T-helper 2 cell treated with Interferon-gamma antibody and Interleukin-4, amounts not matched to agents 5 μg/mL and 100 μg/mL, for 36 hours (primary cell): Measurements from ENCODE around the gene PPP6R2.

Experiments
- DNase-seq: peaks from one replicate; pipeline ENCODE4 v3.0.0; 2021; ENCODE audit warnings: low spot score
- H3K27ac Mint-ChIP-seq: one replicate; pipeline ENCODE4 v1.8.0; 2021; ENCODE audit warnings: mild to moderate bottlenecking, mixed read lengths
- H3K27me3 Mint-ChIP-seq: one replicate; pipeline ENCODE4 v1.8.0; 2021; ENCODE audit warnings: low read depth, mixed read lengths
- H3K36me3 Mint-ChIP-seq: one replicate; pipeline ENCODE4 v1.8.0; 2021; ENCODE audit warnings: low read depth, mixed read lengths
- H3K4me1 Mint-ChIP-seq: one replicate; pipeline ENCODE4 v1.8.0; 2021; ENCODE audit warnings: low read depth, mixed read lengths
- H3K4me3 Mint-ChIP-seq: one replicate; pipeline ENCODE4 v1.8.0; 2022; ENCODE audit warnings: mild to moderate bottlenecking, moderate library complexity, mixed read lengths
- H3K9me3 Mint-ChIP-seq: one replicate; pipeline ENCODE4 v1.8.0; 2021; ENCODE audit warnings: mixed read lengths

The PPP6R2 gene

DNA sequence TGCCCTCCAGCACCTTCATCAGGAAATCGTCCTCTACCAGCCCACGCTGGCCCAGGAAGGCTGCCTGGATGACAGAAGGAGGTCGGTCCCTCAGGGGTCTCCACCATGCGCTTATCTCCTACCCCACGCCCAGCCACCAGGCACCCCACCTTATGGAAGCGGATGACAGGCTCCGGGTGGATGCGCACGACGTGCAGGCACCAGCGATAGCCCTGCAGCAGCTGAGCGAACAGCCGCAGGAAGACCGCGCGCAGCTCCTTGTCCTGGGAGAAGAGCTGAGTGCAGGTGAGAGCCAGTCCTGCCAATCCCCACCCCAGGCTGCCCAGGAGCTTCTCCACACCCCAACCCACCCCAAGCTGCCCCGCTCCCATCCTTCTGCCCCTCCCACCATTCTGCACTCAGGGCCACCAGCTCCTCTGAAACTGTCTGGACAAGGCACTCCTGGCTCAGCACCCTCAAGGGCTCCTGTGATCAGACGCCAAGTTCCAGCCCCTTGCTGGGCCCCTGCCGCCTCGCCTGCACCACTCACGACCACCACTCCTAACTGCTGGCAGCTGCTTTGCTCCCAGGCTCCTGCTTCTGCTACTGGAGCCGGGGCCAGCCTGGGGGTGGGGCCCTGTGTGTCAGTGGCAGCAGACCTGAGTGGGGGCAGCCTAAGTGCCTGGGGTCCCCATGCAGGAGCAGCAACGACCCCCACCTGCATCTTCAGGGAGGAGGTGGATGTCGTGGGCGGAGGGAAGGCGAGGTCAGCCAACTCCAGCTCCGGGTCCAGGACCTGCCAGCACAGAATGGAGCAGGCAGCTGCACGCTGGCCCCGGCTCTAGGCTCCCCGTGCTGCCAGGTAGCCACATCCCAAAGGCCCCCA is 122.2 kb downstream of the PPP6R2 start:
- no peak overlapping the region for H3K27ac Mint-ChIP-seq
- H3K9me3 Mint-ChIP-seq: no peaks in the 10 kb centered on the region
- H3K4me1 Mint-ChIP-seq: peaks cover 13% of the 10 kb centered on the region
- no peaks in the 10 kb centered on the region for H3K27me3 Mint-ChIP-seq
- H3K4me3 Mint-ChIP-seq: no peak overlapping the region
- DNase-seq: no peak
- peaks cover 42% of the 10 kb centered on the region for H3K36me3 Mint-ChIP-seq

DNA sequence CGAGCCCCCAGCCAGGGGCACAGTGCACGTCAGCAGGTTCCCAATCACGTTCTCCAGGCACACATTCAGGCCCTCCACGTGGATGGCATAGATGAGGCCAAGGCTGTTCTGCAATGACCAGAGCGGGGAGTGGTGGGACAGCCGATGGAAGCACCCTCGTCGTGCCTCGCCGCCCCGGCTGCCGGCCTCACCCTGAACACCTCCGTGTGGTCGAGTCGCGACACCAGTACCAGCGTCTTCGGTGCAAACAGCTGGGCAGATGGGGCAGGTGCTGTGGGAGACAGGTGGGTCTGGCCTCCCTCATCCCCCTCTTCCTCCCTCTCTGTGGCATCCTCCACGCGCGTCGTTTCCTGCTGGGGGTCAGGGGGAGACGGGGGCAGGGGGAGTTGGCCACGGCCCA is 124.2 kb downstream of the PPP6R2 start:
- Mint-ChIP-seq H3K4me3 (no peak overlapping the region), H3K9me3 (no peaks in the 10 kb centered on the region), H3K27me3 (no peaks in the 10 kb centered on the region), H3K27ac (no peak overlapping the region), H3K36me3 (peaks cover 37% of the 10 kb centered on the region), H3K4me1 (peaks cover 29% of the 10 kb centered on the region)
- DNase-seq: no peak

DNA sequence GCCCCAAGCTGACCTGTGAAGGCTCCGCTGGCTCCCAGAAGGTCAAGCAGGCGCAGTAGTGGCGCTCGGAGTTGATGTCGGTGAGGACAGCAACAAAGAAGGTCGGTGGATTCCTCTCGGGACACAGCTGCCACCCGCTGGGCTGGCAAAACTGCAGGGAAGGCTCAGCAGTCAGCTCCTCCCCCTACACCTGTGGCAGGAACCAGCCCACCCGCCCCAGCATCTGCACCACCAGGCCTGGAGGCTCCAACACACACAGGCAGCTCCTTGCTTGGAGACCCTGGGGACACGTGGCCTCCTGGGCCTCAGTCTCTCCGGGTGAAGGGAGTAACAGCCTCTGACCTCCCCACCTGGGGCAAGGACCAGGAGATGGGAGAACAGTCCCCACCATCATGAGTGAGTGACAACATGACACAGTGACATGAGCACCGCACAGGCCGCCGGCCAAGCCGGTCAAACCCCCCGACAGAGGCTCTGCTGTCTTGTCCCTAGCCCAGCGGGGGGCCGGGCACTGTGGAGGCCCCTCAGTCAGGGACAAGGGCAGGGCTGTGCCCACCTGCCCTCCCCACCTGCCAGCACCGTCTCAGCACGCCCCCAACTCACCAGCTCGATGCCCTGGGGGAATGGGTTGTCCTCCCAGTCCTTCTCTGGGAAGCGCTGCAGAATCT is 124.8 kb downstream of the PPP6R2 start:
- peak overlapping the region; percentile 43 for H3K4me3 Mint-ChIP-seq
- H3K27me3 Mint-ChIP-seq: no peaks in the 10 kb centered on the region
- H3K27ac Mint-ChIP-seq: peak overlapping the region; percentile 57
- peaks cover 38% of the 10 kb centered on the region for H3K36me3 Mint-ChIP-seq
- no peak for DNase-seq
- no peaks in the 10 kb centered on the region for H3K9me3 Mint-ChIP-seq
- peaks cover 32% of the 10 kb centered on the region for H3K4me1 Mint-ChIP-seq

DNA sequence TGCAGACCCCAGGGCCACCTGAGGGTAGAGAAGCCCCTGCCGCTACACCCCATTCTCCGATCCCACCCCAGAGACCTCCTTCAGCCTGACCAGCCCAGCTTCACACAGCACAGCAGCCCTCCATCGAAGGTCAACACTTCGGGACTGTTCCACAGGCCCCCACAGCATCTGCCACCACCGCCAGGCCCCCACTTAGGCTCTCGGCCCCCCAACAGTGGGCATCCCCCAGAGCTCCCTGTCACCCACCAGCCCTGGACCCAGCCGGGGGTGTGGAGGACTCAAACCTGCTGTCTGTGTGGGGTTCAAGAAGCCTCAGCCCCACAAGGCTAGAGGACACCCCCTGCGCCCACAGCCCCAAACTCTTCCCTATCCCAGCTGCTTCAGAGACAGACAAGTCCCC is 125.5 kb downstream of the PPP6R2 start:
- H3K36me3 Mint-ChIP-seq: peaks cover 37% of the 10 kb centered on the region
- peak overlapping the region; percentile 79 for H3K4me3 Mint-ChIP-seq
- H3K27me3 Mint-ChIP-seq: no peaks in the 10 kb centered on the region
- DNase-seq: no peak
- H3K9me3 Mint-ChIP-seq: no peaks in the 10 kb centered on the region
- peaks cover 38% of the 10 kb centered on the region for H3K4me1 Mint-ChIP-seq
- H3K27ac Mint-ChIP-seq: peak overlapping the region; percentile 90

DNA sequence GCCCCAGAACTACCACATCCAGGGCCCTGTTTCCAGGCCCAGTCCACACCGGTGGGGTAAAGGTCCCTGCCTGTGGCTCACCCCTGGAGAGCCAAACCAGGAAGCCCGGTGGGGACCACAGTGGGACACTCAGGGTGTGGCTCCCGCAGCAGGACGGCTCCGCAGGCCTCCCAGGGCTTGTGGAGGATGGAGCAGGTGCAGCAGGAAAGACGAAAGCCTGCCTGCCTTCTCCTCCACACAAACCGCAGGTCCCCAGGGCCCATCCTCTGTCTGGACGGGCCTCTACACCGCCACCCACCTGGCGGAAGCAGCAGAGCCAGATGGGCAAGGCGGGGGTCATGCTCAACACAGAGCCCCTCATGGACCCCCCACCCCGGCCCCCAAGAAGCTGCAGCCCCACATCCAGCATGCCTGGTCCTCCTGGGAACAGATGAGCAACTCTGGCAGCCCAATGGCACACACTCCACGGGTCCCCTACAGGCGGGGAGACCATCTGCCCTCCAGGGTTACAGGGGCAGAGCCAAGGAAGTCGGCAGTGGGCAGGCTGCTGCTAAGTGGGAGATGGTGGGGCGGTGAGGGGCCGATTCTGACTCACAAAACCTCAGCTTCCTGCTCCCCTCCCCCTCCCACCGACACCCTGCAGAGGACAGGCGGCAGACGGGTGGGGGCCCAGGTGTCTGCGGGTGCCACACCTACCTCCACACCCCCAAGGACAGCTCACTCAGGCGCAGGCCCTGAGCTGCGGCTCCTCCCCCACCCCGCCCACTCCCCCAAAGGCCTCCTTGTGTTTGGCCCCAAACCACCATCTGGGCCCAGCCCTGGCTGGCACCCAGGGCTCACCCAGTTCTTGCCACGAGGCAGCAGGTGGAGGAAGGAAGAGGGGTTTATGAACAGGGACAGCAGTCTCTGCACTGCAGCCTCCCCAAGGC is 126.5 kb downstream of the PPP6R2 start:
- H3K9me3 Mint-ChIP-seq: no peaks in the 10 kb centered on the region

DNA sequence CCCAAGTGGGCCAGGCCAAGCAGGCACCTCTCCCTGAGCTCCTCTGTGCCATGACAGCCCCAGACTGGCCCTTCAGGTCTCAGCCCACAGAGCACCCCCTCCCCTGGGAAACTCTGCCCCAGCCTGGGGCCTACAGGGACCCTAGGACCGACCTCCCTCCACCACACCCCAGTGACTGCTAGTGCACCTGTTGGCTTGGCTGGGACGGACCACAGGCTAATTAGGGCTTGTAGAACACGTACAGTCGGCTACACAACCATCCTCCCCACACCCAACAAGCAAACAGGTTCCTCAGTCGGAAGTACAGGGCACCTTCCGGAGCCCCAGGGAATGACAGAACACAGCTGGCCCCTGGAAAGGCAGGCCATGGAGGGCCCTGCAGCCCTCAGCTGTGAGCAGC is 127.4 kb downstream of the PPP6R2 start:
- peak overlapping the region; percentile 79 for H3K4me3 Mint-ChIP-seq
- DNase-seq: no peak
- no peaks in the 10 kb centered on the region for H3K27me3 Mint-ChIP-seq
- peak overlapping the region; percentile 90 for H3K27ac Mint-ChIP-seq
- H3K36me3 Mint-ChIP-seq: peaks cover 32% of the 10 kb centered on the region
- peaks cover 40% of the 10 kb centered on the region for H3K4me1 Mint-ChIP-seq
- no peaks in the 10 kb centered on the region for H3K9me3 Mint-ChIP-seq

More for the DNA sequence above, 126.5 kb downstream of the PPP6R2 start:
- H3K27ac Mint-ChIP-seq: peak overlapping the region; percentile 90
- peaks cover 35% of the 10 kb centered on the region for H3K36me3 Mint-ChIP-seq
- H3K27me3 Mint-ChIP-seq: no peaks in the 10 kb centered on the region
- H3K4me3 Mint-ChIP-seq: peak overlapping the region; percentile 79
- H3K4me1 Mint-ChIP-seq: peaks cover 40% of the 10 kb centered on the region
- DNase-seq: peak; percentile 90

DNA sequence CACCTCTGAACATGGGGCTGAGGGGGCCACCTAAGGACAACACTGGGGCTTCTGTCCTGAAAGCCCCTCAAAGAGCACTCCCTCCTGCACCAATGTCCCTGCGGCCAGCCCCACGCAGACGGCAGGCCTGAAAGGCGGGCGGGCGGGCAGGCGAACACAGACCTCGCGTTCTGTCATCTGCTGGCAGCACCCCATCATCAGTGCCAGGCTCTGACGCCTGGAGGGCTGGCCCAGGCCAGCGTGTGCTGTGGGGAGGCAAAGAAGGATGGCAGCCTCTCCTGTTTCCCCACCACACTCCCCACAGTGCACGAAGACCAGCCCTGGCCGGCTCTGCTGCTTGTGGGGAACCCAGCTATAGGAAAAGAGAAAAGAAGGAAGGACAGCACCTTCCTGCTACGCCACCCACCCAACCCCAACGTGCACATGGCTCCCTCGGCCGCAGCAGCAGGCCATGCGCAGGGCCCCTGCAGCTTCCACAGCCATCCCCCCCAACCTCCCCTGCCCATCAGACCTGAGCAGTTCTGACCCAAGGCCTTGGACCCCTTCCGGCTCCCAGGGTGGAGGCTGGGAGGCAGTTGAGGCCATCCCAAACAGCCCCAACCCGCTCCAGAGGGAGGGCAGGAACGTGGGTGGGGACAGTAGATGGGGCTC is 128.2 kb downstream of the PPP6R2 start:
- H3K4me3 Mint-ChIP-seq: peak overlapping the region; percentile 79
- no peaks in the 10 kb centered on the region for H3K27me3 Mint-ChIP-seq
- DNase-seq: no peak
- H3K36me3 Mint-ChIP-seq: peaks cover 25% of the 10 kb centered on the region
- no peaks in the 10 kb centered on the region for H3K9me3 Mint-ChIP-seq
- H3K4me1 Mint-ChIP-seq: peaks cover 40% of the 10 kb centered on the region
- peak overlapping the region; percentile 90 for H3K27ac Mint-ChIP-seq

DNA sequence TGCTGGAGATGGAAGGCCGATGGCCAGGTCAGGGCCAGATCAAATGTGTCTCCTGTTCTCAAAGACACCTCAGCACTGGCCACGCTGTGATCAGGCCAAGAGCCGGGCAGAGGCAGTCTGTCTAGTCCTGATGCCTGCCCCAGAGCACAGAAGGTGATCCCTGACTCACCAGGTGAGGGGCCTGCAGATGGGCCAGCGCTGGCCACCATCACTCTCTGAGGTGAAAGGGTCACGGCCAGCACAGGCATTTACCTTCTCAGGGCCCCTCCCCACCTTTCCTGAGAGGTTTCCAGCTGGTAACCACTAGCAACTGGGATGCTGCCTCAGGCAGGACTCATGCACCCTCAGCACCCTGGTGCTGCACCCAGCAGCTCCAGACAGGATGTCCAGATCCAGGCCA is 128.8 kb downstream of the PPP6R2 start:
- Mint-ChIP-seq H3K27ac (peak overlapping the region; percentile 41), H3K9me3 (no peaks in the 10 kb centered on the region), H3K4me1 (peaks cover 41% of the 10 kb centered on the region), H3K36me3 (peaks cover 18% of the 10 kb centered on the region), H3K4me3 (peak overlapping the region; percentile 34), H3K27me3 (no peaks in the 10 kb centered on the region)
- DNase-seq: no peak

DNA sequence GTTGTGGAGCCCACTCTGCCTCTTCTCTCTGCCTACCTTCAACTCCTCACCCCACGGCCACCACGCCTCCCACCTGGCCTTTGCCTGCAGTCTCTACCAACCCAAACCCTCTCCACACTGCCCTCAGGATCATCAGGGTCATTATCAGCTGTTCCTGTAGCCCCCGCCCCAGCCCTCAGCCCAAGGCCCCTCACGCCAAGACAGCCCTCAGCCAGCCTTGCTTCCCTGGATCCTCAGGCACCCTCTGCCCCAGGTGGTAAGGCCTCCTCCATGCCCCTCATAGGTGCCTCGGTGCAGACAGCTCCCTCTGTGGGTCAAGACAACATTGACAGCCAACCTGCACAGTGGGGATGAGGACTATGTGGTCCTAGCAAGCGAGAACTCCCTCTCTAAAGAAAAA is 130.0 kb downstream of the PPP6R2 start:
- peak; percentile 32 for DNase-seq
- Mint-ChIP-seq H3K4me1 (peaks cover 45% of the 10 kb centered on the region), H3K27ac (peak overlapping the region; percentile 83), H3K36me3 (peaks cover 13% of the 10 kb centered on the region), H3K9me3 (no peaks in the 10 kb centered on the region), H3K4me3 (peak overlapping the region; percentile 92), H3K27me3 (no peaks in the 10 kb centered on the region)

DNA sequence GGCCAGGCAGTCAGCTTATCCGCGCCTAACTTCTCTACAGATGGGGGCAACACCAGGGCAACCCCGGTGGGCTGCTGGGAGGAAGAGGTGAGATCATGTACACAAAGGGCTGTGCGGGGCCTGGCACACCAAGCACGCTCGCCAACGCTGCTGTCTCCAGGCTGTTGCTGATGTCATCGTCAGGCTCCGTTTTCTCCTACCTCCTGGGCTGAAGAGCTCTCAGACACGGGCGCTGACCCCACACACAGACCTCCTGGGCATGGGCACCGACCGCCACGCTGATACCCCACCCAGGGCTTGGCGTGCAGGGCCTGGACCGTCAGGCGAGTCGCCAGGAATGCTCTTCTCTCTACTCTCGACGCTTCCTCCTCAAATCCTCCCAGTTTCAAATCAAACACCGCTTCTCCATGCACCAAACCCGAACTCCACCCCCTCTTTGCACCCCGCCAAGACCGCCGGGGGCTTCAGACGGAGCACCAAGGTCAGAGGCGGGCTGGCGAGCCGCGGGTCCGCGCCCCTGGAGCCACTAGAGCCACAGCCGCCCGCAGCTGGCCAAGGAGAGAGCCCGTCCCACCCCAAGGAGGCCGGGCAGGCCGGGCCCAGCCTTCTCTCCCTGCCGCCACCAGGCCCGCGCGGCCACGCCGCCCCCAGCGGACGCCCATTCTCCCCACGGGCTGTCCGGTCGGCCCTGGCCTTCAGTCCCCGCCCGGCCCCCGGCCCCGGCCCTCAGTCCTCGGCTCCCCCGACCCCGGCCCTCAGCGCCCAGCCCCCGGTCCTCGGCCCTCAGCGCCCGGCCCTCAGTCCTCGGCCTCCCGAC is 130.9 kb downstream of the PPP6R2 start:
- peak; percentile 31 for DNase-seq
- Mint-ChIP-seq H3K27ac (peak overlapping the region; percentile 83), H3K9me3 (no peaks in the 10 kb centered on the region), H3K4me1 (peaks cover 37% of the 10 kb centered on the region), H3K27me3 (no peaks in the 10 kb centered on the region), H3K36me3 (peaks cover 13% of the 10 kb centered on the region), H3K4me3 (peak overlapping the region; percentile 92)

DNA sequence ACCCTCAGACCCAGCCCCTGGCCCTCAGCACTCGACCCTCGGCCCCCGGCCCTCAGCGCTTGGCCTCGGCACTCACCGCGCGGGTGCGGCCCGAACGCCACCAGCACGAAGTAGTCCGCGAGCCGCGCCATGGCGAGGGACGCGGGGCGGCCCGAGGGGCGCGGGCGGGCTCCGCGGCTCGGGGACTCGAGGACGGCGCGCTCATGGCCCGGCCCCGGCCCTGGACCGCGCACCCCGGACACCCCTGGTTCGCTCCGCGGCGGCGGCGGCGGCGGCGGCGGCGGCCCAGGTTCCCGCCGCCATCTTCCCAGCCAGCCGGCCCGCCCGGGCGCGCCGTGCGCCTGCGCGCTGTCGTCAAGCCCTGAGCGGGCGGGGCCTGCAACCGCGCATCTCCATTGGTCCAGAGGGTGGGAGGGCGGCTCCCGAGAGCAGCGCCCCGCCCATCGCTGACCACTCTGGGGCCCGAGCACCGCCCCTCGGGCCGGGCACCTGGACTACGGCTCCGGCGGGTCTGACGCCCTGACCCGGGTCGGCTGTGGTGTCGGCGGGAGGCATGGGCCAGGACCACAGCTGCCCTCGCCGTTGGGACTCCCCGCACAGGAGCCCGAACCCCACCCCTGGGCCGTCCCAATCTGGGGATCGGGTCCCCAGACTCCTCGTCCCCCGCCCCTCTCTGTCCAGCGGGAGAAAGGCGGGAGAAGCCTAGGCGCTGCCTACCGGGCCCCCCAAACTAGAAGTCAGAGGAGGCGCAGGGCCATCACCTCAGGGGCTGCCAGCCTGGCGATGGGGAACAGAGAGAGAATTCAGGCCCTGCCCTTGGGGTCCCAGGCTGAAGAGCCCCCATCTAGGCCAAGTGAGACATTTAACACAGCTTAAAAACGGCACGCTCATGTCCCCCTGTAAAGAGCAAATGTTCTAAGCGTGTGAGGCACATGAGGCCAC is 131.9 kb downstream of the PPP6R2 start, which contains the start of gene SBF1:
SBF1 (minus strand) TSS at position 326 of the 942 bp plus-strand sequence; CDS start at position 131, 195 bp downstream.
- DNase-seq: peak; percentile 91
- peaks cover 35% of the 10 kb centered on the region for H3K4me1 Mint-ChIP-seq
- H3K36me3 Mint-ChIP-seq: peaks cover 13% of the 10 kb centered on the region
- no peaks in the 10 kb centered on the region for H3K9me3 Mint-ChIP-seq
- peaks cover 4% of the 10 kb centered on the region for H3K27me3 Mint-ChIP-seq
- peak within 1 kb of the TSS; percentile 92 for H3K4me3 Mint-ChIP-seq
- peak within 1 kb of the TSS; percentile 83 for H3K27ac Mint-ChIP-seq

DNA sequence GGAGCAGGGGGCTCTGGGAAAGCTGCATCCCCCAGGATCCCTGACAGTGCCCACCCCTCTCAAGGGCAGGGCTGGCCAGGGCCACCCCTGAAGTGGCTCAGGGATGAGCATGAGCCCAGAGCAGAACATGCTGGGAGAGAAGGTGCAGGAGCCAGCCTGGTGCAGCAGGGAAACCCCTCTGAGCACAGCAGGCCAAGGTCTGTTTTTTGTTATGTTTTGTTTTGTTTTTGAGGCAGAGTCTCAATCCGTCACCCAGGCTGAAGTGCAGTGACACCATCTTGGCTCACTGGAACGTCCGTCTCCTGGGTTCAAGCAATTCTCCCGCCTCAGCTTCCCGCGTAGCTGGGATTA is 132.5 kb downstream of the PPP6R2 start:
- H3K4me1 Mint-ChIP-seq: peaks cover 29% of the 10 kb centered on the region
- peak overlapping the region; percentile 26 for H3K27ac Mint-ChIP-seq
- DNase-seq: no peak
- H3K9me3 Mint-ChIP-seq: no peaks in the 10 kb centered on the region
- H3K36me3 Mint-ChIP-seq: peaks cover 9% of the 10 kb centered on the region
- H3K4me3 Mint-ChIP-seq: peak overlapping the region; percentile 64
- peaks cover 11% of the 10 kb centered on the region for H3K27me3 Mint-ChIP-seq
